ENCODE data around the gene C18orf63. TPM values are rescaled to one million over a fixed set of nuclear protein-coding genes. Genes with fewer than 3 reads are reported as not detected.
A peak's percentile ranks its signal among the peaks of the same experiment; 100 is the strongest.

Gene C18orf63
- 1 to 10 TPM in 2 of 6 donors, under 1 TPM in 4; under 0.01 to 1.6 (median 0.22) TPM for total RNA-seq

GRCh38 chr18:74315464-74316256 lies at the start of gene C18orf63:
C18orf63 (plus strand) TSS chr18:74315839; CDS start chr18:74317866, 2,027 bp downstream.
- 94 to 97% methylated on average over 51 of the region's 51 CpGs for WGBS, 2 donors
- no peaks in the 10 kb centered on the region for H3K27me3 ChIP-seq
- peaks cover 0 to 7% (median 5%) of the 10 kb centered on the region in 4 donors for H3K4me1 ChIP-seq
- no peak within 1 kb of the TSS for H3K27ac ChIP-seq
- no peaks in the 10 kb centered on the region for H3K9me3 ChIP-seq
- peak in 1 of 2 donors; percentile 75 for DNase-seq
- H3K4me3 ChIP-seq, result no peak within 1 kb of the TSS
- TF ChIP-seq POLR2A (IDR thresholded peaks at IDR 0.05) (no peak), EP300 (IDR thresholded peaks at IDR 0.05) (no peak), POLR2AphosphoS5 (IDR thresholded peaks at IDR 0.05) (no peak)
- TF ChIP-seq, protein P1, sequence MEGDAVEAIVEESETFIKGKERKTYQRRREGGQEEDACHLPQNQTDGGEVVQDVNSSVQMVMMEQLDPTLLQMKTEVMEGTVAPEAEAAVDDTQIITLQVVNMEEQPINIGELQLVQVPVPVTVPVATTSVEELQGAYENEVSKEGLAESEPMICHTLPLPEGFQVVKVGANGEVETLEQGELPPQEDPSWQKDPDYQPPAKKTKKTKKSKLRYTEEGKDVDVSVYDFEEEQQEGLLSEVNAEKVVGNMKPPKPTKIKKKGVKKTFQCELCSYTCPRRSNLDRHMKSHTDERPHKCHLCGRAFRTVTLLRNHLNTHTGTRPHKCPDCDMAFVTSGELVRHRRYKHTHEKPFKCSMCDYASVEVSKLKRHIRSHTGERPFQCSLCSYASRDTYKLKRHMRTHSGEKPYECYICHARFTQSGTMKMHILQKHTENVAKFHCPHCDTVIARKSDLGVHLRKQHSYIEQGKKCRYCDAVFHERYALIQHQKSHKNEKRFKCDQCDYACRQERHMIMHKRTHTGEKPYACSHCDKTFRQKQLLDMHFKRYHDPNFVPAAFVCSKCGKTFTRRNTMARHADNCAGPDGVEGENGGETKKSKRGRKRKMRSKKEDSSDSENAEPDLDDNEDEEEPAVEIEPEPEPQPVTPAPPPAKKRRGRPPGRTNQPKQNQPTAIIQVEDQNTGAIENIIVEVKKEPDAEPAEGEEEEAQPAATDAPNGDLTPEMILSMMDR (IDR thresholded peaks at IDR 0.05), result no peak
- no peaks in the 10 kb centered on the region for H3K36me3 ChIP-seq
- no peak for ATAC-seq (ENCODE audit: low FRiP score in 2 of 2)

DNA sequence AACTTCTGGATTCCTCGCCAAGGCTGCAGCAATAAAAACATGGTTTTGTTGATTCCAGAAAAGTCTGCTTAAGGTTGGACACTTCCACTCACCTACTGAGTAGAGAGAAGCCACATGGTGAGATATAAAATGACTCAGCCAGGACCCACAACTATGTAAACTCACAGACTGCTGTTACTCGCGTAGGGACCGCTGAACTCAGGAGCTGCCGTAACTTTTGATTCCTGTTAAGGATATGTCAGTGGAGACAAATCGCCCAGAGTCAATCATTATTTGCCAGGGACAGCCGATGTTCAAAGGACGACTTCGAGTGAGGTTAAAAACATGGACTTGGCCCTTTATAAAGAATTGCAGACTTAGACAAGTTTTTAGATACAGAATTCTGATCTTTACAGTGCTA lies 49.5 kb upstream of the C18orf63 start:
- DNase-seq (no peak), ATAC-seq (ENCODE audit: low FRiP score in 2 of 2) (no peak)
- H3K27ac ChIP-seq, result peak overlapping the region in 2 of 4 donors; percentile 5 to 41
- H3K4me1 ChIP-seq, result peaks cover 32 to 60% (median 44%) of the 10 kb centered on the region in 4 donors
- no peak overlapping the region for H3K4me3 ChIP-seq
- 62 to 75% methylated on average over 9 of the region's 9 CpGs for WGBS, 2 donors
- no peaks in the 10 kb centered on the region for H3K27me3 ChIP-seq
- TF ChIP-seq, protein P1 (IDR thresholded peaks at IDR 0.05), result no peak
- TF ChIP-seq POLR2AphosphoS5 (IDR thresholded peaks at IDR 0.05) (no peak), POLR2A (IDR thresholded peaks at IDR 0.05) (no peak), EP300 (IDR thresholded peaks at IDR 0.05) (no peak)
- H3K36me3 ChIP-seq, result peaks cover 9 to 37% (median 12%) of the 10 kb centered on the region in 4 donors
- no peaks in the 10 kb centered on the region for H3K9me3 ChIP-seq

GRCh38 chr18:74268175-74268574 lies 47.5 kb upstream of the C18orf63 start:
- H3K27ac ChIP-seq, result peak overlapping the region; percentile 15 to 70 (median 34)
- 86 to 88% methylated on average over 7 of the region's 7 CpGs for WGBS, 2 donors
- no peaks in the 10 kb centered on the region for H3K9me3 ChIP-seq
- TF ChIP-seq, protein P1 (IDR thresholded peaks at IDR 0.05), result no peak
- TF ChIP-seq POLR2A (IDR thresholded peaks at IDR 0.05) (no peak), POLR2AphosphoS5 (IDR thresholded peaks at IDR 0.05) (no peak), EP300 (IDR thresholded peaks at IDR 0.05) (no peak)
- no peak for DNase-seq
- peaks cover 38 to 78% (median 57%) of the 10 kb centered on the region in 4 donors for H3K4me1 ChIP-seq
- H3K4me3 ChIP-seq, result no peak overlapping the region
- peaks cover 0 to 18% (median 3%) of the 10 kb centered on the region in 4 donors for H3K36me3 ChIP-seq
- no peak for ATAC-seq (ENCODE audit: low FRiP score in 2 of 2)
- no peaks in the 10 kb centered on the region for H3K27me3 ChIP-seq

DNA sequence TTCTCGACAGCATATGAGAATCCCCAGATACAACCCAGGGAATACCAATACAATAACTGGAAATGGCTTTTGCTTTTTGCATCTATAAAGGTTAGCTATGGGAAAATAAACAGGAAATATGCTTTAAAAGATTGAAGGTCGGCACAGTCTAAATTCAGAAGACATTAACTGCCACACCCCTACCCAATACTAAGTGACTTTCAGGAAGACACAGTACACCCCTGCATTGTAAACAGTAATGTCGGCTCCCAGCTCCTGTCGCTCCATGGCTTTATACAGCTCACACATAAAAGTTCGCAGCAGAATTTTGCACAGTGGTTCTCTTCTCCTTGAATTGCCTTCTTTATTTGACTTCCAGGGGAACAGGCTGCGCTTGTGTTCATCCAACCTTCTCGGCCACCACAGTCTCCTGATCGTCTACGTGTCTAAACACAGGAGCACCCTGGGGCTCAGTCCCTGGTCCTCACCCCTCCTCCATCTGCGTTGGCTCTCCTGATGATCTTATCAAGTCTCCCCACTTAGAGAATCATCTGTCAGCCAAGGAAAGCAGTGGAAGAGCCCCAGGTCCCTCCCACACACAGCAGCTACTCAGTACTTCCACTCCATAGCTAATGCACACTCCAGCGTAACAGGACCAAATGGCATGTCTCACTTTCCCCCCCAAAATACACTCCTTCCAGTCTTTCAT lies 46.6 kb upstream of the C18orf63 start:
- Histone ChIP-seq H3K9me3 (no peaks in the 10 kb centered on the region), H3K27me3 (no peaks in the 10 kb centered on the region), H3K27ac (peak overlapping the region; percentile 15 to 70 (median 53)), H3K4me1 (peaks cover 46 to 87% (median 66%) of the 10 kb centered on the region in 4 donors), H3K4me3 (no peak overlapping the region), H3K36me3 (peaks cover 0 to 17% (median 3%) of the 10 kb centered on the region in 4 donors)
- WGBS, 2 donors, result 47 to 59% methylated on average over 11 of the region's 11 CpGs
- TF ChIP-seq, protein P1 (IDR thresholded peaks at IDR 0.05), result no peak
- TF ChIP-seq POLR2AphosphoS5 (IDR thresholded peaks at IDR 0.05) (no peak), POLR2A (IDR thresholded peaks at IDR 0.05) (no peak), EP300 (IDR thresholded peaks at IDR 0.05) (no peak)
- DNase-seq (no peak), ATAC-seq (ENCODE audit: low FRiP score in 2 of 2) (no peak)

All from upper lobe of left lung (tissue), 6 donors.